ENCODE results near the gene FAU. TPM values are rescaled to one million over a fixed set of nuclear protein-coding genes. Genes with fewer than 3 reads are reported as not detected.

Gene FAU
- total RNA-seq, 1 donor from 2014 or later, result 697 TPM

DNA sequence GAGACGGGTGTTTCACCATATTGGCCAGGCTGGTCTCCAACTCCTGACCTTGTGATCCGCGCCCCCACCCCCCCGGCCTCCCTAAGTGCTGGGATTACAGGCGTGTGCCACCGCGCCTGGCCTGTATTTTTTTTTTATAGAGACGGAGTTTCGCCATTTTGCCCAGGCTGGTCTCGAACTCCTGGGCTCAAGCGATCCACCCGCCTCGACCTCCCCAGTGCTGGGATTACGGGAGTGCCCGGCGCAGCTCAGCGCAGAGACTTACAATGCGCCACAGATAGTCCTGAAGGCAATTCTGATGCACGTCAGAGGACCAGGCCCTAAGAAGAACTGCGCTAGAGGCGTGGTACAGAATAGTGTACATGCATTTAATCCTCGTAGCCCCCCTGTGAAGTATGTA lies 26.5 kb downstream of the FAU start:
- H3K27me3 Mint-ChIP-seq (ENCODE audit: low read depth), result no peaks in the 10 kb centered on the region
- H3K27ac Mint-ChIP-seq (ENCODE audit: unreplicated experiment), result peak overlapping the region; percentile 99
- H3K4me3 Mint-ChIP-seq, result peak overlapping the region; percentile 97
- H3K36me3 Mint-ChIP-seq (ENCODE audit: low read depth), result no peaks in the 10 kb centered on the region
- TF ChIP-seq, protein P1, sequence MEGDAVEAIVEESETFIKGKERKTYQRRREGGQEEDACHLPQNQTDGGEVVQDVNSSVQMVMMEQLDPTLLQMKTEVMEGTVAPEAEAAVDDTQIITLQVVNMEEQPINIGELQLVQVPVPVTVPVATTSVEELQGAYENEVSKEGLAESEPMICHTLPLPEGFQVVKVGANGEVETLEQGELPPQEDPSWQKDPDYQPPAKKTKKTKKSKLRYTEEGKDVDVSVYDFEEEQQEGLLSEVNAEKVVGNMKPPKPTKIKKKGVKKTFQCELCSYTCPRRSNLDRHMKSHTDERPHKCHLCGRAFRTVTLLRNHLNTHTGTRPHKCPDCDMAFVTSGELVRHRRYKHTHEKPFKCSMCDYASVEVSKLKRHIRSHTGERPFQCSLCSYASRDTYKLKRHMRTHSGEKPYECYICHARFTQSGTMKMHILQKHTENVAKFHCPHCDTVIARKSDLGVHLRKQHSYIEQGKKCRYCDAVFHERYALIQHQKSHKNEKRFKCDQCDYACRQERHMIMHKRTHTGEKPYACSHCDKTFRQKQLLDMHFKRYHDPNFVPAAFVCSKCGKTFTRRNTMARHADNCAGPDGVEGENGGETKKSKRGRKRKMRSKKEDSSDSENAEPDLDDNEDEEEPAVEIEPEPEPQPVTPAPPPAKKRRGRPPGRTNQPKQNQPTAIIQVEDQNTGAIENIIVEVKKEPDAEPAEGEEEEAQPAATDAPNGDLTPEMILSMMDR (conservative IDR thresholded peaks at IDR 0.05), result no peak
- DNase-seq (ENCODE audit: low read depth, low spot score), result no peak
- H3K9me3 Mint-ChIP-seq, result no peaks in the 10 kb centered on the region
- H3K4me1 Mint-ChIP-seq, result peaks cover 4% of the 10 kb centered on the region

DNA sequence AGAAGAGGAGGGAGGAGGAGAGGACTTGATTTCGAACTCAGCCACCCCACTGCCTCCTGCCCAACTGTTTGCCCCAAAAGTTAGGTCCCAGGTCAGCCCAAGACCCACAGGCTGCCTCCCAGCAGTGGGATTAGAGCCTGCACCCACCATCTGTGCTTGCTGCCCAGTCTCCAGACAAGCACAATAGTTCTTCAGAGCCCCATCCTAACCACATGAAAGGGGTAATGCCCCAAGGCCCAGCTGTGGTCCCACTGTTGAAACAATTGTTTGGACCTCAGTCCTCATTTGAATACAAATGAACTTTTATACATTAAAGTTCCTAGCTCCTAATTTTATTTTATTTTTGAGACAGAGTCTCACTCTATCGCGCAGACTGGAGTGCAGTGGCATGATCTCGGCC lies 31.3 kb downstream of the FAU start:
- Mint-ChIP-seq H3K27ac (ENCODE audit: unreplicated experiment) (no peak overlapping the region), H3K9me3 (no peaks in the 10 kb centered on the region), H3K36me3 (ENCODE audit: low read depth) (no peaks in the 10 kb centered on the region), H3K4me3 (peak overlapping the region; percentile 41), H3K27me3 (ENCODE audit: low read depth) (no peaks in the 10 kb centered on the region), H3K4me1 (peaks cover 3% of the 10 kb centered on the region)
- TF ChIP-seq, protein P1 (conservative IDR thresholded peaks at IDR 0.05), result no peak
- no peak for DNase-seq (ENCODE audit: low read depth, low spot score)

DNA sequence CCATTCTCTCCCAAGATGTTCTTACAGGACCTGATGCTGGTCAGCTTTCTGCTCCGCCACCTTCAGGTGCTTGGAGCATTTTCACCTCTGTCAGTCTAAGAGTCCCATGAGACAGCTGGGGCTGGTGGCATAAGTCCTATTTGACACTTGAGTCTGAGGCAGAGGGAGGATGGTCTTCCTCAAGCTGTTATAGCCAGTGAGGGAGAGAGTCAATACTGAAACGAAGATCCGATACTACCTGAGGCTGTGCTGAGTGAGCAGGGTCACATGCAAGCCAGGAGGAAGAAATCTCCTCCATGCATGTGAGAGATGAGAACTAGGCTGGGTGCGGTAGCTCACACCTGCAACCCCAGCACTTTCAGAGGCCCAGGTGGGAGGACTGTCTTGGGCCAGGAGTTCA lies 32.3 kb downstream of the FAU start:
- Mint-ChIP-seq H3K9me3 (no peaks in the 10 kb centered on the region), H3K36me3 (ENCODE audit: low read depth) (no peaks in the 10 kb centered on the region), H3K4me1 (peaks cover 10% of the 10 kb centered on the region), H3K27ac (ENCODE audit: unreplicated experiment) (peak overlapping the region; percentile 62), H3K4me3 (peak overlapping the region; percentile 61), H3K27me3 (ENCODE audit: low read depth) (no peaks in the 10 kb centered on the region)
- no peak for DNase-seq (ENCODE audit: low read depth, low spot score)
- TF ChIP-seq, protein P1 (conservative IDR thresholded peaks at IDR 0.05), result no peak

DNA sequence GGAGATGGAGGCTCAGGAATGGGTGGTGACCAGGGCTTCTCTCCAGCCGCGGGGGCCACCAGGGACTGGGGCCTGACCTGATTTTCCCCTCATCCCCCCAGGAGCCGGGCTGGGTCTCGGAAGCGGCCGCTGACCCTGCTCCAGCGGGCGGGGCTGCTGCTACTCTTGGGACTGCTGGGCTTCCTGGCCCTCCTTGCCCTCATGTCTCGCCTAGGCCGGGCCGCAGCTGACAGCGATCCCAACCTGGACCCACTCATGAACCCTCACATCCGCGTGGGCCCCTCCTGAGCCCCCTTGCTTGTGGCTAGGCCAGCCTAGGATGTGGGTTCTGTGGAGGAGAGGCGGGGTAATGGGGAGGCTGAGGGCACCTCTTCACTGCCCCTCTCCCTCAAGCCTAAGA lies 34.1 kb downstream of the FAU start:
- Mint-ChIP-seq H3K4me1 (peaks cover 22% of the 10 kb centered on the region), H3K36me3 (ENCODE audit: low read depth) (no peaks in the 10 kb centered on the region), H3K27me3 (ENCODE audit: low read depth) (no peaks in the 10 kb centered on the region), H3K4me3 (peak overlapping the region; percentile 47), H3K27ac (ENCODE audit: unreplicated experiment) (no peak overlapping the region), H3K9me3 (no peaks in the 10 kb centered on the region)
- TF ChIP-seq, protein P1 (conservative IDR thresholded peaks at IDR 0.05), result no peak
- DNase-seq (ENCODE audit: low read depth, low spot score), result no peak

DNA sequence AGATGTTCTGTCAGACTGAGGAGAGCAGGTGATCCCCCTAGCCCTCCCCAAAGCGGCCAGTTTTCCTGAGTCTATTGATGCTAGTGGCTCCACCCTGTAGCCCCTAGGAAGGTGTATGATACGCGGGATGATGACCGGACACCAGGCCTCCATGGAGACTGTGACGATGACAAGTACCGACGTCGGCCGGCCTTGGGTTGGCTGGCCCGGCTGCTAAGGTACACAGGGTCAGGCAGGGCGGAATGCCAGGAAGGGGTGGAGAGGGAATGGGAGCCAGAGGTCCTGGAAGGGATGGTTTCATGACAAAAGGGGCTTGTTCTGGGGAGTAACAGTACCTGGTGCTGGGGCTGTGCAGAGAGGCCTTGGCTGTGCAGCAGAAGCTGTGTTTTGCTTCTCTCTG lies 34.7 kb downstream of the FAU start:
- peaks cover 26% of the 10 kb centered on the region for H3K4me1 Mint-ChIP-seq
- peak overlapping the region; percentile 47 for H3K4me3 Mint-ChIP-seq
- H3K9me3 Mint-ChIP-seq, result no peaks in the 10 kb centered on the region
- TF ChIP-seq, protein P1 (conservative IDR thresholded peaks at IDR 0.05), result no peak
- no peaks in the 10 kb centered on the region for H3K36me3 Mint-ChIP-seq (ENCODE audit: low read depth)
- H3K27ac Mint-ChIP-seq (ENCODE audit: unreplicated experiment), result no peak overlapping the region
- DNase-seq (ENCODE audit: low read depth, low spot score), result no peak
- H3K27me3 Mint-ChIP-seq (ENCODE audit: low read depth), result no peaks in the 10 kb centered on the region

DNA sequence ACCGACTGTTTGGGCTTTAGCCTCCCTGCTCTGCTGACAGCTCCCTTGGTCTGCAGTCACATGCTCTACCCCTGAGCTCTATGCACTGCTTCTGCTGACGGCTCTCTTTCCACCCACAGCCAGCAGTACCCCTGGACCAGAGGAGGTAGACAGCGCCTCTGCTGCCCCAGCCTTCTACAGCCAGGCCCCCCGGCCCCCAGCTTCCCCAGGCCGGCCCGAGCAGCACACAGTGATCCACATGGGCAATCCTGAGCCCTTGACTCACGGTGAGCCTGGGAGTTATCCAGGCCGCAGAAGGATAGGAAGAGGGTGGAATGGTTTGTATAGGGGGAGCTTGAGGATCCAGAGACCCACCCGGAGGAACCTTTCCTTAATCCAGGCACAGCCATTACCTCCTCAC lies 35.1 kb downstream of the FAU start:
- H3K36me3 Mint-ChIP-seq (ENCODE audit: low read depth), result no peaks in the 10 kb centered on the region
- no peaks in the 10 kb centered on the region for H3K27me3 Mint-ChIP-seq (ENCODE audit: low read depth)
- no peak overlapping the region for H3K27ac Mint-ChIP-seq (ENCODE audit: unreplicated experiment)
- no peaks in the 10 kb centered on the region for H3K9me3 Mint-ChIP-seq
- TF ChIP-seq, protein P1 (conservative IDR thresholded peaks at IDR 0.05), result no peak
- no peak for DNase-seq (ENCODE audit: low read depth, low spot score)
- H3K4me1 Mint-ChIP-seq, result peaks cover 26% of the 10 kb centered on the region
- peak overlapping the region; percentile 47 for H3K4me3 Mint-ChIP-seq

Data from neural crest cell (in vitro differentiated cells).